Measurements from ENCODE around the gene LRRC36.
"Not testable (repeated sequence)": the region's sequence is repeated elsewhere in the genome, so short reads cannot be mapped to it uniquely, and the experiment has no call there.

Gene LRRC36

DNA sequence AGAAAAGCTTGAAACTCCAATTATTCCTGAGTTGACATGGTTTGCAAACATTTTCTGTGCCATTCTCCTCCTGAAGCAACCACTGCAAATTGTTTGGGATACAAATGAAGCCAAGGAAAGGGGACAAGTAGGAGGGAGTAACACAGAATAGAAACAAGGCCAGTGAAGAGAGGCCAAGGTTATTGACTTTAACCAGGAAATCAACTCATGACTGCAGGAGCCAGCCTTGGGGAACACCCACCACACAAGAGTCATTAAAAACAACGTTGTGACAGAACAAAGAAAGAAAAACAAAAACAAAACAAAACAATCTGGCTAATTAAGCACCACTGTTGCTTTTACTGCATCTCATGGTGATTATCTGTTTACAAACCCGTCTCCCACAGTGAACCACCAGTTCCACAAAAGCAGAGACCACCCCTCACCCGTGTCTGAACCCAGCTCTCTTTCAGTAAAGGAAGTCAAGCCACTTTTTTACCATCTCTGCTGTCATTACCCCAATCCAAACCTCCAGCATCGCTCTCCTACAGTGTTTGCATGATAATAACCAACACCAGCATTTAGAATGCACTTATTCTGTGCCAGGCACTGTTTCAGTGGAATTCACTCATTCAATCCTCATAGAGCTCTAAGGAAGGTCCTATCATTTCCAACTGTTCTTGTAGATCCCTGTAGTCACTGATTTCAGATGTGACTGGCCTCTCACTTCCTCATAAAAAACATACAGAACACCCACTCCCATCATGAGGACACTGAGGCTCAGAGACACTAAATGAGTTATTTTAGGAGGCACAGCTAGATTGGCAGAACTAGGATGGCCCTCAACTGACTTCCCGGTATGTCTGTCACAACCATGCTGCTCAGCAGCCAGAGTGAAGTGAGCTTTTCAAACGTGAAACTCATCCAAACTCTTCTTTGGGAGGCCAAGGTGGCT, 87.6 kb downstream of the LRRC36 start:
- TF ChIP-seq, protein P1, sequence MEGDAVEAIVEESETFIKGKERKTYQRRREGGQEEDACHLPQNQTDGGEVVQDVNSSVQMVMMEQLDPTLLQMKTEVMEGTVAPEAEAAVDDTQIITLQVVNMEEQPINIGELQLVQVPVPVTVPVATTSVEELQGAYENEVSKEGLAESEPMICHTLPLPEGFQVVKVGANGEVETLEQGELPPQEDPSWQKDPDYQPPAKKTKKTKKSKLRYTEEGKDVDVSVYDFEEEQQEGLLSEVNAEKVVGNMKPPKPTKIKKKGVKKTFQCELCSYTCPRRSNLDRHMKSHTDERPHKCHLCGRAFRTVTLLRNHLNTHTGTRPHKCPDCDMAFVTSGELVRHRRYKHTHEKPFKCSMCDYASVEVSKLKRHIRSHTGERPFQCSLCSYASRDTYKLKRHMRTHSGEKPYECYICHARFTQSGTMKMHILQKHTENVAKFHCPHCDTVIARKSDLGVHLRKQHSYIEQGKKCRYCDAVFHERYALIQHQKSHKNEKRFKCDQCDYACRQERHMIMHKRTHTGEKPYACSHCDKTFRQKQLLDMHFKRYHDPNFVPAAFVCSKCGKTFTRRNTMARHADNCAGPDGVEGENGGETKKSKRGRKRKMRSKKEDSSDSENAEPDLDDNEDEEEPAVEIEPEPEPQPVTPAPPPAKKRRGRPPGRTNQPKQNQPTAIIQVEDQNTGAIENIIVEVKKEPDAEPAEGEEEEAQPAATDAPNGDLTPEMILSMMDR (IDR thresholded peaks at IDR 0.05; ENCODE audit: borderline replicate concordance, insufficient read depth, low read depth, low read length), result no peak

DNA sequence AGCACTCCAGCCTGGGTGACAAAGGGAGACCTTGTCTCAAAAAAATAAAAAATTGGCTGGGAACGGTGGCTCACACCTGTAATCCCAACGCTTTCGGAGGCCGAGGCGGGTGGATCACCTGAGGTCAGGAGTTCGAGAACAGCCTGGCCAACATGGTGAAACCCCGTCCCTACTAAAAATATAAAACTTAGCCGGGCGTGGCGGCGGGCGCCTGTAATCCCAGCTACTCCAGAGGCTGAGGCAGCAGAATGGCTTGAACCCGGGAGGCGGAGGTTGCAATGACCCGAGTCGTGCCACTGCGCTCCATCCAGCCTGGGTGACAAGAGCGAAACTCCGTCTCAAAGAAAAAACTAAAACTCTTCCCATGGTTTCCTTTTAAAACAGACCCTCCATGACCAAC, 88.8 kb downstream of the LRRC36 start:
- H3K4me3 ChIP-seq (ENCODE audit: low read depth, low read length), result not testable (repeated sequence)

More for the DNA sequence above, 87.6 kb downstream of the LRRC36 start:
- no peak overlapping the region for H3K4me3 ChIP-seq (ENCODE audit: low read depth, low read length)

DNA sequence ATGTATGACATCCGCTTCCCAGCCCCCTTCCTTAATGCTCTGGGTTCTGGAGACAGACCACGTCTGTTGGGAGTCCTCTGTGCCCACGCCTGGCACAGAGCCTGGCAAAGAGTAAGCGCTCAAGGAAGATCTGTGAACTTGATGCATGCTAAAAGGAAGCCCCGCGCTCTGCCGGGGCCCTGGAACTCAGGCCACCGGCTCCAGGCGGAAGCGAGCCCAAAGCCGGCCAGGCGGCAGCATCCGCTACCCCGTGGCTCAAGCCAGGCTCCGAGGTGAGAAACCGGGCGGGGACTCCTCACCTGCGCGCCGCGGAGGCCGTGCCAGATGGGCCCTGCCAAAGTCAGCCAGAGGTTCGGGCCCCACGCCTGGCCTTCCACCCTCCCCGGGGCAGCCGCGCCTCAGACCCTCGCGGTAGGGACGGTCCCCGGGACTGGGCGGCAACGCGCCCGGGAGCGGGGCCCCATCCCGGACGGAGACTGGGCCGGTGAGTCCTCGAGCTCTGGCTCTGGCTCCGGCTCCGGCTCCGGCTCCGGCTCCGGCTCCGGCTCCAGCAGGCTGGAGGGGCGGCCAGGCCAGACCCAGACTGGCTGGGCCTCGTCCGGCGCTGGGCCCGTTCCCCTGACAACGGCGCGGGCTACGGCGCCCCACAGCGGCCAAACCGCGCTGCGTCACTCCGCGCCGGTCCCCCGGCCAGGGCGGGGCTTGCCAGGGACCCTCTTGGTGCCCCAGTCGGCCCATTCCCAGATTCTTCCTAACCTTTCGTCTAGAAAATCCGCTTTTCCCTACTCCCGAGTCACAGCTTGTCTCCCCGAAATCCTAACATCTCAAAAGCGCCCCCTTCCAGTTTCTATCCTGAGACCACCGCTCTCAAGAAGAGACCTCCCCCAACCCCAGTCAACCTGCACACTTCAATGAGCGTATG, 89.5 kb downstream of the LRRC36 start, which contains the start of gene ZDHHC1:
Gene ZDHHC1, minus strand, starts transcription at position 606 of the 922 bp plus-strand sequence. CDS start 8,702 bp downstream, outside the sequence.
- TF ChIP-seq, protein P1 (IDR thresholded peaks at IDR 0.05; ENCODE audit: borderline replicate concordance, insufficient read depth, low read depth, low read length), result peak; percentile 71
- H3K4me3 ChIP-seq (ENCODE audit: low read depth, low read length), result peak within 1 kb of the TSS; percentile 61

DNA sequence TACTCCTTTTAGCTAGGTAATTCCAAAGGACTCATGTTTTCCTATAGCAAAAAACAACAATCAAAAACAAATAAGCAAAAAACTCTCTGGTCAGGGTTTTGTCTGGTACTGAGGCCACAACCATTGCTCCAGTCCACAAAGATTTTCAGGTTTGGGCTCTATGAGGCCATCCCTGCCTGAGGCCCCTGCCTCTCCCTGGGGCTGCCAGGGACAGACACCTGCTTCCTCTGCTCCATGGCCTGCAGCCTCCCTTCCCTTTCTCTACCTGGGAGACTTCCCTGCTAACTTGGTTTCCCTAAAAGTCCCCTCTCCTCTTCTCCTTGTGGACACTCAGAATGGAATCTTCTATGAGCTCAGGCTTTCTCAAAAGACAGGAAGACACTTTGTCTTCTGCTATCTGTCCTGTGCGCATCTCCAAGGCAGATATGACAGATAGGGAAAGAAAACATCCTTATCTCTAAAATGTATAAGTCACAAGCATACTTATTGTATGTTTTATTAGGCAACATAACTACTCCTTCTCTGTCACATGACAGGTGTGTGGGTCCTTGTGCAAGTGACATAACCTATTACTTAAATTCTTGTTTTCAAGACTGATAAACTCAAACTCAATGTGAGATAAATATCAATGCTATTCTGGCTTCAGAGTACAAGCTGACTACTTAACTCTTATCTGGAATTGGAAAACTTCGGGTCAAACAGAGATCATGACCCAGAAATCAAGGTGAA, 90.9 kb downstream of the LRRC36 start:
- H3K4me3 ChIP-seq (ENCODE audit: low read depth, low read length), result no peak overlapping the region
- TF ChIP-seq, protein P1 (IDR thresholded peaks at IDR 0.05; ENCODE audit: borderline replicate concordance, insufficient read depth, low read depth, low read length), result no peak

DNA sequence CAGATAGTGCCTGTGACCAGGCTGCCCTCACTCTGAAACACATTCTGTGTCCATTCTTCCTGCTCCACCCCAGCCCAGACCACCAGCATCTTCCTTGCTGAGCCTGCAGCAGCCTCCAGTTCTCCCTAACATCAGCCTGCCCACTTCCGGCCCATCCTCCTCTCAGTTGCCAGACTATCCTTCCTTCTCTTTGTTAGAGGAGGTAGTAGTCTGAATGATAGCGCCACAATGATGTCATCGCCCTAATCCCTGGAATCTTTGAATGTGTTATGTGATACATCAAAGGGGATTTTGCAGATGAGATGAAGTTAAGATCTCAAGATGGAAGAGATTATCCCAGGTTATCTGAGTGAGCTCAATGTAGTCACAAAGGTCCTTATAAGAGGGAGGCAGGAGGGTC, 92.9 kb downstream of the LRRC36 start:
- no peak overlapping the region for H3K4me3 ChIP-seq (ENCODE audit: low read depth, low read length)
- TF ChIP-seq, protein P1 (IDR thresholded peaks at IDR 0.05; ENCODE audit: borderline replicate concordance, insufficient read depth, low read depth, low read length), result no peak

DNA sequence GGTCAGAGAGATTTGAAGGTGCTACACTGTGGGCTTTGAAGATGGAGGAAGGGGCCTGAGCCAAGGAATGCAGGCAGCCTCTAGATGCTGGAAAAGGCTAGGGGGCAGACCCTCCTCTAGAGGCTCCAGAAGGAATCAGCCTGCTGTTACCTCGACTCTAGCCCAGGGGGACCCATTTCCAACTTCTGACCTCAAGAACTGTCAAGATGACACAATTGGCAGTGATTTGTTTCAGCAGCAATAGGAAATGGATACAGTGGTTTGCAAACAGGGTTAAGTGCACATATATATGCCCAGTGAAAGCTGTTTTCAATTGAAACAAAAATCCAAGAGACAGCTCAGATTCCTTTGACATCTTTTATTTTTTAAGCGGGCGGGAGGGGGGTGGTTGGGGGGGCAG, 93.3 kb downstream of the LRRC36 start:
- H3K4me3 ChIP-seq (ENCODE audit: low read depth, low read length), result no peak overlapping the region
- TF ChIP-seq, protein P1 (IDR thresholded peaks at IDR 0.05; ENCODE audit: borderline replicate concordance, insufficient read depth, low read depth, low read length), result no peak

DNA sequence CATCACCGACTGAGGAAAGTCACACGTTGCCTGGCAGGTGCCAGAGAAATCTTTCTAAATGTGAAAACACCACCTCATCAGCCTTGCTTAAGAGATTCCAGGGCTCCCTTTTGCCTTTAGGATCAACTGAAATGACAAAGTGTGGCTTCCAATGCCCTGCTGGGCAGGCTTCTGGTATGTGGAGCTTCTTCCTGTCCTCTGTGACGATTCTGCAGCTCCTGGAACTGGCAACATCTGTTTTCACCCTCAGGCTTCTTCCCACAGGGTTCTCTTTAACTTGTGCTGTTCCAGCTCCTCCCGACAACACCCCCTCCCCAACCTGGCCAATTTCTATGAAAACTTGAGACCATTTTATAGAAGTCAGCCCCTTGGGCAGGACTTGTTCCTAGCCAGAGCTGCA, 94.4 kb downstream of the LRRC36 start:
- TF ChIP-seq, protein P1 (IDR thresholded peaks at IDR 0.05; ENCODE audit: borderline replicate concordance, insufficient read depth, low read depth, low read length), result no peak

More for the DNA sequence above, 94.4 kb downstream of the LRRC36 start:
- no peak overlapping the region for H3K4me3 ChIP-seq (ENCODE audit: low read depth, low read length)

Measured in GM12875 (cell line).